ENCODE measurements around the gene RELN. TPM values are rescaled to one million over a fixed set of nuclear protein-coding genes. Genes with fewer than 3 reads are reported as not detected.

Gene RELN
- total and polyA plus RNA-seq, 10 of the 15 experiments (the other 5 are each of a cell fraction or from before 2014, with no cell fraction given), result 0.11 to 0.21 TPM; not detected in 8

DNA sequence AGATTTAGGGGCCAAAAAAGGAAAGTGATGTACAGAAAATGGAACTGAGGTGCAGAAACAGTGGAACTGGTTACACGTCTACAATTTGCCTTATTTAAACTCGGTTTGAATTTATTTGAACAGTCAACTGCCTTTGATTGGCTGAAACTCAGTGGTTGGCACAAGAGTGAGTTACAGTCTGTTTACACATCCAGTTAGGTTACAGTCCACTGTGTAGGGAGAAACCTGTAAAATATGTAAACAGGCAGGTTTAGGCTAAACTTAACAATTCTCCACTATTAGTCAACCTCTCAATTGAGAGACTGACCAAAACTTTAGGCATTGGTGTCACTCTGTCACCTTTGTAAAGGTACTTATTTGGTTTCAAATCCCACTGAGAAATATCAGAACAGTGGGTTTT is 40.3 kb upstream of the RELN start:
- in situ Hi-C loops (cut with MboI), result no loop called here

More for the DNA sequence above, 40.3 kb upstream of the RELN start:
- no peak for DNase-seq (ENCODE audit: low read depth, low spot score)
- Histone ChIP-seq H3K79me2 (ENCODE audit: control insufficient read depth, insufficient read depth, low read length) (no peaks in the 10 kb centered on the region), H3K27me3 (replicated peaks in 1 of 2; ENCODE audit: control insufficient read depth in 2 of 2, insufficient read depth in 2 of 2, low read length in 1 of 2) (no peaks in the 10 kb centered on the region), H2AFZ (ENCODE audit: control insufficient read depth, low read depth, low read length) (no peak overlapping the region), H3K9ac (ENCODE audit: control insufficient read depth, insufficient read depth, low read length) (no peak overlapping the region), H4K20me1 (ENCODE audit: control insufficient read depth, insufficient read depth) (no peaks in the 10 kb centered on the region), H3K4me3 (no peak overlapping the region), H3K27ac (ENCODE audit: control insufficient read depth, insufficient read depth) (no peak overlapping the region), H3K4me1 (ENCODE audit: control insufficient read depth, insufficient read depth, low read length) (no peaks in the 10 kb centered on the region), H3K4me2 (ENCODE audit: control insufficient read depth, insufficient read depth) (no peak overlapping the region), H3K36me3 (ENCODE audit: control insufficient read depth in 2 of 2, insufficient read depth in 2 of 2, low read length in 1 of 2) (no peaks in the 10 kb centered on the region), H3K9me3 (replicated peaks; ENCODE audit: control insufficient read depth, insufficient read depth, low read length) (no peaks in the 10 kb centered on the region)
- BruUV-seq (replicated peaks), result no TSS peak
- TF ChIP-seq SMAD1 (IDR thresholded peaks at IDR 0.05; ENCODE audit: low read depth, partially characterized antibody), result no peak
- no peak for TF ChIP-seq EGR1 (IDR thresholded peaks at IDR 0.05; ENCODE audit: borderline replicate concordance in 1 of 2, low read depth in 2 of 2, low read length in 2 of 2)
- TF ChIP-seq, protein P1, sequence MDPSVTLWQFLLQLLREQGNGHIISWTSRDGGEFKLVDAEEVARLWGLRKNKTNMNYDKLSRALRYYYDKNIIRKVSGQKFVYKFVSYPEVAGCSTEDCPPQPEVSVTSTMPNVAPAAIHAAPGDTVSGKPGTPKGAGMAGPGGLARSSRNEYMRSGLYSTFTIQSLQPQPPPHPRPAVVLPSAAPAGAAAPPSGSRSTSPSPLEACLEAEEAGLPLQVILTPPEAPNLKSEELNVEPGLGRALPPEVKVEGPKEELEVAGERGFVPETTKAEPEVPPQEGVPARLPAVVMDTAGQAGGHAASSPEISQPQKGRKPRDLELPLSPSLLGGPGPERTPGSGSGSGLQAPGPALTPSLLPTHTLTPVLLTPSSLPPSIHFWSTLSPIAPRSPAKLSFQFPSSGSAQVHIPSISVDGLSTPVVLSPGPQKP (IDR thresholded peaks at IDR 0.05; ENCODE audit: low read depth, low read length), result no peak
- TF ChIP-seq SIX5 (IDR thresholded peaks at IDR 0.05; ENCODE audit: low read depth, low read length, severe bottlenecking), result no peak
- no peak for TF ChIP-seq DPF2 (IDR thresholded peaks at IDR 0.05)
- TF ChIP-seq MYC (IDR thresholded peaks at IDR 0.05; ENCODE audit: insufficient read depth, insufficient read length, insufficient replicate concordance, low read length, severe bottlenecking), result no peak
- no peak for TF ChIP-seq NR2C2 (IDR thresholded peaks at IDR 0.05; ENCODE audit: borderline replicate concordance, control insufficient read depth, insufficient read length, low read depth)
- no peak for TF ChIP-seq MTA2 (IDR thresholded peaks at IDR 0.05; ENCODE audit: low read depth)
- TF ChIP-seq NFXL1 (IDR thresholded peaks at IDR 0.05; ENCODE audit: borderline replicate concordance), result no peak
- no peak for TF ChIP-seq ZNF24 (IDR thresholded peaks at IDR 0.05)
- no peak for TF ChIP-seq GATAD2B (conservative IDR thresholded peaks at IDR 0.05; ENCODE audit: low read depth)
- TF ChIP-seq POLR2AphosphoS2 (IDR thresholded peaks at IDR 0.05; ENCODE audit: low read depth, low read length), result no peak
- TF ChIP-seq RAD51 (IDR thresholded peaks at IDR 0.05), result no peak
- TF ChIP-seq IRF3 (IDR thresholded peaks at IDR 0.05), result no peak
- TF ChIP-seq FOXK2 (IDR thresholded peaks at IDR 0.05), result no peak
- TF ChIP-seq RB1 (IDR thresholded peaks at IDR 0.05; ENCODE audit: borderline replicate concordance), result no peak
- TF ChIP-seq FOS (IDR thresholded peaks at IDR 0.05; ENCODE audit: borderline replicate concordance, extremely low read depth, insufficient read length), result no peak
- ChIA-PET CTCF (interaction anchor here (0.8 kb wide), 1 partner anchor 11 kb away, joined by 4 read pairs; no protein-coding TSS in a partner anchor), SMC1A (ENCODE audit: uncharacterized antibody, unreplicated experiment) (no interaction called here), POLR2A (no interaction called here), RAD21 (ENCODE audit: unreplicated experiment) (no interaction called here)
- ATAC-seq, result no peak
- intact Hi-C loops (cut with micrococcal nuclease; ENCODE audit: unreplicated experiment), result no loop called here
- no peak for FAIRE-seq
- 42% methylated on average over 2 of the region's 2 CpGs for WGBS (ENCODE audit: insufficient coverage, insufficient replicate concordance, low lambda C conversion rate, missing lambda C conversion rate)

All from GM12878 (cell line).